HG03469 (cell line): ENCODE measurements around the gene HPSE2.

ENCODE experiments used
- ATAC-seq: cut with Tn5 transposase; IDR thresholded peaks from one replicate; pipeline ENCODE4 v1.9.1; 2021; ENCODE audit warnings: mild to moderate bottlenecking, moderate library complexity, moderate number of reproducible peaks; ENCODE audit not compliant: unreplicated experiment

Gene HPSE2

GRCh38 chr10:98628206-98628605 lies 607.4 kb downstream of the HPSE2 start:
- no peak for ATAC-seq

DNA sequence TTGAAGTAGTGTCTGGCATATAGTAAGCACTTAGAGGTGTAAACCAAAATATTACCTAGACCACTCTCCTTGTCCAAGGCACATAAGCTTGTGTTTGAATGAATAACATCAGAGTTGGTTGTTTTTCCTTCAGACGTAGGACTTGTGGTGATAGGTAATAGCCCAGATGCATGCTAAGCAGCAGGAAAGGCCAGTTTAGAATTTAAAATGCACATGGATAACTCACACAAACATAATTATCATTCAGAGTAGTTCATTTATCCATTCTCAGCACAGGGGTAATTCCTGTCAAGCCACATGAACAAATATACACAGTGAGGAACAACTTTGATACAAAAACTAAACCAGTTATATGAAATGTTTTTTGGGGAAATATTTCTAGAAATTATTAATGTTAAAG lies 607.9 kb downstream of the HPSE2 start:
- ATAC-seq = no peak

DNA sequence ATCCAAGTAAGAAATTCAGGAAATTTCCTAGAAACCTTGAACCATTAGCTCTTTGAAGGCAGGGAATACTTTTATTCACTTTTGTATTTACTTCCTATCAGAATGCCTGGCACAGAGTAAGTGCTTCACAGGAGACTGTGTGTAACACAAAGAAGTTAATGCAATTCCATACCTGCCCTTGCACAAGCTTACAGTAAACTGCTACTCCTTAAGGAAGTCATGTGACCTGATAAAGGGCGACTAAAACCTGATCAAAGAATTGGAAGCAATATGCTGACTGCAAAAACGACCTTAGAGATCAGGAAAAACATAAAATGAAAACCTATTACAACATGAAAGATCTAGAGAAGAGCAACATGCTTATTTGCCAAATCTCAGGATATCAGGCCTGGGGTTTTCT lies 610.7 kb downstream of the HPSE2 start:
- no peak for ATAC-seq

GRCh38 chr10:98623176-98623575 lies 612.5 kb downstream of the HPSE2 start:
- no peak for ATAC-seq

GRCh38 chr10:98621630-98622029 lies 614.0 kb downstream of the HPSE2 start:
- no peak for ATAC-seq

DNA sequence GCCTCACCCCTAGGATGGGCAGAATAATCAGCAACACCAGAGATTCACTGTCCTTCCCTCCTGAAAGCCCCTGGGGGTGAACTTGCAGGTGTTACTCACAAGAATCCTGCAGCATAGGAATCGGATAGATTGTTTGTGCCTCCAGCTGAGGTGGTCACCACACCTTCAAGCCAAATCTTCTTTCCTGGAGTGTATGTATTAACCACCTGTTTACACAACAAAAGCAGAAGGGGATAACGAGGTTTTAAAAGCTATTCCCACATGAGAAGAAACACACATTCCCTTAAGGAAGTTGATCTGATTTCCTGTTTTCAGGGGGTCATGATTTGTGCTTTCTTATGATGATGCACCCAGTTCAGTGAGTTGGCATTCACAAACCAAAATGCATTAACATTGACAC lies 615.1 kb downstream of the HPSE2 start:
- ATAC-seq = no peak

DNA sequence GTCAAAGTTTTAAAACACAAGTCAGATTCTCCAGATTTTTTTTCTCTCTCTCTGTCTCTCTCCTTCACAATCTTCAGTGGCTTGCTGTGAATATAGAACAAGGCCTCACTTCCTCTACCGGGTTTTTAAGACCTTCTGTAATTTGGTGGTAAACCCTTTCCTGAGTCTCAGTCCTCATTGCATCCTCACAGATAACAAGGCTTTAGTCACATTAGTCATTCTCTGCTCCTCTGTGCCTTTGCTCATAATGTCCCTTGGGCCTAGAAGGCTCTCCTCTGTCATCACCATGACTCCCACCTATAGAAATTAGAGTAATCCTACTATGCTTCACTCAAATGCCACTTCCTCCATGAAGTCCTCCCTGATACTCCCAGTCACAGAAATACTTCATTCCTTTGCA lies 616.2 kb downstream of the HPSE2 start:
- no peak for ATAC-seq

DNA sequence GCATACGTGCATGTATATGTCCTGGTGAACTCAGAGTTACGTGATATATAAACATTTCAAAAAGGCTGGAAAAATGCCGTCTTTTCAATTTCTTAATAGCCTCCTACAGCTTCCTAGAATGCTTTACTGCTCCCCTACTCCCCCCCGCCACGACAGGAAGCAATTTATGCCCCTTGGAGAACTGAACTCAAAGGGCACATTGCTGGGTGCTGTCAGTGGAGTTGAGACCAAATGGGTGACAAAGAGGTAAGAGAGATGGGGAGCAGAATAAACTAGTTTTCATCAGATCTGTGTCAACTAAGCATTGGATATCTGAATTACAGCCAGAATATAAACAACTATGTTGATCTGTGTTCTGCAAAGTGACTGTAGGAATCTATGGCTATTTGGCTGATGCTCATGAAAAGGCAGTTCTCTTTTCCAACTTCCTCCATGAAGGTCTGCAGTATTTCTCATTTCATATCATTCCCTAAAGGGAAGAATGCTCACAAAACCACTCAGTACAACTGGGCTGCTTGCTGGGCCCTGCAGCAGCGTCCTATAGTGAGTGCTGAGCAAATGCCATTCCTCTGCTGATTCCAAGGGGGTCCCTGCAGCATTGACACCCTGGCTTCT lies 617.6 kb downstream of the HPSE2 start:
- ATAC-seq = no peak

- no peak for ATAC-seq
Observed at GRCh38 chr10:98613446-98613845, 622.2 kb downstream of the HPSE2 start.

DNA sequence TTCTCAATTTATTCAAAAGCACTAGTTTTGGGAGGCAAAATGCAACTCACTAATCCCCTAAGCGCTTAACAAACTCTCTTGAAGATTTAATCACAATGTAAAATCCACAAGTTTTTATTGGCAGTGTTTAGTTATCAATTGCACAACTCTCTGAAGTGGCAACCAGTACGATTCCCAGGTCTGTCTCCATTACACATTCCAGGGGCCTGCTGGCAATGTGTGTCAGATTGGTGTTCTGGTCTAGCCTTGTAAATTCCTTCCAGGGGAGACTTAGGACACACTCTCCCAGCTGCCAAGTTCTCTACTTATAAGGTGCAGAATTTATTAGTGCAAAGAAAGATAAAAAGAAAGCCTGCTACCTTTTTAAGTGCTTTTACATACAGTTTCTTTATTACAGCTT lies 624.2 kb downstream of the HPSE2 start:
- no peak for ATAC-seq

DNA sequence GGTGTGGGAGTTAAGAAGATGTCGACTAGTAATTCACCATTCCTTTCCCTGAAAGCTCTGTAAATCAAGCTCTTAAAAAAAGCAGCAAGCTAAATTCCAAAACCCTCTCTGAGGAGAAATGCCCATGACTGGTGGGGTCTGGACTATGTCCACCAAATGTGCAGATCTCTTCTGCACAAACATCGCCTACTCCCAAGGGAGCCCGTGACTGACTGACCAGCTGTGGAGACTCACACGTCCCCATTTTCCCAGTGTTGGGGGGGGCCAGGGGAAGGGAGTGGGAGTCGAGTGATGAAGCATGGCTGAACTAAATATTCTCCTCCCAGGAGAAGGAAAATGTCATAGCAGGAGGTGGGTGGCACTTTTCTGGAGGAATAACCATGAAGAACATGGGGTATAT lies 624.8 kb downstream of the HPSE2 start:
- no peak for ATAC-seq

- ATAC-seq = no peak
Observed at GRCh38 chr10:98610301-98610700, 625.4 kb downstream of the HPSE2 start.

- no peak for ATAC-seq
Observed at GRCh38 chr10:98609265-98609664, 626.4 kb downstream of the HPSE2 start.

DNA sequence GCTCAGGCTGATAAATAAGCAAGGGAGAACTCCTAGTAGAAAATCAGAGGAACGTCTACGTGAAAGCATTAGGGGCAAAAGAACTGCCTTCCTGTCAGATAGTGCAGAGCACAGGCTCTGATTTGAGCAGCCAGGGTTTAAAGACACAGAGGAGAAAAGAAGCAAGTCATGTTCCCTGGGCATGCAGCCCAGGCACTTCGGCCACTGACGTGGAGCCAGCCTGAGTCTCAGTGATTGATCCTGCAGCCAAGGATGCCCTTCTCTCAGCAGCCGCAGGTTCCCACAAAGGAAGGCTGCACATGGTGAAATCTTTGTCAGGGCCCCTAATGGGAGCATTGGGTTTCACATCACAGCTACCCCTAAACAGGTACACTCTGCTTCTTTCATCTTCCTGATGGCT lies 627.2 kb downstream of the HPSE2 start:
- ATAC-seq = no peak

GRCh38 chr10:98602224-98602623 lies 633.4 kb downstream of the HPSE2 start:
- ATAC-seq = no peak

DNA sequence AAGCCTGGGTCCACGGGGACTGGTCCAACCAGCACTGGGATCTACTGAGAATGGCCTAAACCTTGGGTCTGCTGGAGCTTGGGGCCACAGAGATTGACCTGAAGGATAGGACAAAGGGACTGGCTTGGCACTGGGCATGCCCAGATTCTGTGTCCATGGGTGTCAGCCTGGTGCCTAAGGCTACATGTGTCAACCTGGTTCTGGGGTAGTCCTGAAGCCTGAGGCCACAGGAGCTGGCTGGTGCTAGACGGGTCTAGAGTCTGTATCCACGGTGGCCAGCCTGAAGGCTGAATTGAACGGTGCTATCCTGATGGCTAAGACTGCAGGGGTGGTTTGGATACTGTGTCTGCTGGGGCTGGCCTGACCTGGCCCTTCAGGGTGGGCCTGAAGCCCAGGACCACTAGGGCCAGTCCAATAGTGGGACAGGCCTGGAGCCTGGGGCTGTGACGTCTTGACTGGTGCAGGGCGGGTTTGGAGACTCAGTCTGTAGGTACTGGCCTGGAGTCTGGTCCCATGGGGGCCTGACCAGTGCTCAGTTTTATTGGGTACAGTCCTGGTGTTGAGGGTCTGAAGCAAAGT lies 636.5 kb downstream of the HPSE2 start:
- ATAC-seq = no peak

DNA sequence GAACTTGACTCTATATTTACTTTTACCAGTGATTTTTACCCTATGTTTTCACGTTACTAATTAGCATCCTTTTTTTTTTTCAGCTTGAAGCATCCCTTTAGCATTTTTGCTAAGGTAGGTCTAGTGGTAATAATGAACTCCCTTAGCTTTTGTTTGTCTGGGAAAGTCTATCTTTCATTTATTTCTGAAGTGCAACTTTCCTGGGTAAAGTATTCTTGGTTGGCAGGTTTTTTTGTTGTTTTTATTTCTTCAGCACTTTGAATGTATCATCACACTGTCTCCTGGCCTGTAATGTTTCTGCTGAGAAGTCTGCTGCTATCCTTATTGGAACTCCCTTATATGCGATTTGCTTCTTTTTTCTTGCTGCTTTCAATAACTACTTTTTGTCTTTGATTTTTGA lies 639.2 kb downstream of the HPSE2 start:
- no peak for ATAC-seq

DNA sequence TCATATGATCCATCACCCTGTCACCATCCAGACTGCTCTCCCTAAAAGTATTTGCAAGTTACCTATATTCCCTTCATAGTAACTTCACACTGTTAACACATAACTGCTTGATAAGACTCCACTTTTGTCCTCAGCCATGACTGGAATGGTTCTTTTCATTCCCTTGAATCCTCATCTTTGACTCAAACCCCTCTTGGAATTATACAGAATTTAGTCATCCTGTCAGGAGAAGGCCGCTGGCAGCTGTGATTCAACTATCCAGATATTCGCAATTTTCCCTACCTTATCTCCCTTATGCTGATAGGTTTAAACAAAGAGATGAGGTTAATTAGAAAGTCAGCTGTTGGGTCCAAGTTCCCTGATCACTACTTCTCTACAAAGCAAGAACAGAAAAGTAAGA lies 646.0 kb downstream of the HPSE2 start:
- ATAC-seq = no peak

DNA sequence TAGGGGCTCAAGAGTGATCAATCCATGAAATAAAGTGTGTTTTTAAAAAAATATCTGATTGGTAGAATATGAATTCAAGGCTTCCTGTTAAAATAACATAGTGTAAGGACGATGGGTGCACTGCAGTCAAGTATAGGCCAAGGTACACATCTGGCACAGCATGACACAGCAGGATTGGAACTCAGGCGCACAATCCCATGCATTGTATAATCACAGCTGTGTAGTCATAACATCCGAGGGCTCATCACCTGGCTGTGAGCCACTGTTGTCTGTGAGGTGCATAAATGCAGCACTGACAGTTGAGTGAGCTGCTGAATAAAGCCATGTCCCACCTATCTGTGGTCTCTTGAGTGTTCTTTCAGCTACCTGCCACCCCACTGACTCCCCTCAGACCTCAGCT lies 646.6 kb downstream of the HPSE2 start:
- no peak for ATAC-seq

DNA sequence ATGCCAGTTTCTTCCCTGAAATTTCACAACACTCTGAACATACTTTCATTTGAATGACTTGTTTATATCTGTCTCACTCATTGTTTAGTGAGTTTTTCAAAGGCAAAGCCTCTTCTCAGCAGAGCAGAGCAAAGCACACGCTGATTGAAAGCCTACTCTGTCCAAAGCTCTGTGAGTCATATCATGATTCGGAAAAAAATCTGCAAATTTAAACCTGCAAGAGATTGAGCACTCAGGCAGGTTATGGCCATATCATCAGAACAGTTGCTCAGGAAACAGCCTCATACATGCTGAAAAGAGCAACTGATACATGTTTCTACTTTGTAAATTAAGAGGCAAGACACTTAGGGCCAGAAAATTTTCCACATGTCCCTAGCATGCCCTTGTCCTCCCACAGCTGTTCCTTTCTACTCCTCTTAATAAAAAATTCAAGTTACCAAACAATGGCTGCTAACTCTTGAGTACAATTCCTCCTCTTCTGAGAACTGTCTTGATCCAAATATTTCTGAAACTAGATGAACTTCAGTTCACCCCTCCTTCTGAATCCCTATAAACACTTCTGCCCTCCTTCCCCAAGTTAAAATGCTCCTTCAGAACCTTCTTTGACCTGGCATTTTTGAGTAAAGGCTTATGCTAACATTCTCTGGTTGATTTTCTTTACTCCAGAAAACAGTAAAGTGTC lies 648.4 kb downstream of the HPSE2 start:
- ATAC-seq = no peak

DNA sequence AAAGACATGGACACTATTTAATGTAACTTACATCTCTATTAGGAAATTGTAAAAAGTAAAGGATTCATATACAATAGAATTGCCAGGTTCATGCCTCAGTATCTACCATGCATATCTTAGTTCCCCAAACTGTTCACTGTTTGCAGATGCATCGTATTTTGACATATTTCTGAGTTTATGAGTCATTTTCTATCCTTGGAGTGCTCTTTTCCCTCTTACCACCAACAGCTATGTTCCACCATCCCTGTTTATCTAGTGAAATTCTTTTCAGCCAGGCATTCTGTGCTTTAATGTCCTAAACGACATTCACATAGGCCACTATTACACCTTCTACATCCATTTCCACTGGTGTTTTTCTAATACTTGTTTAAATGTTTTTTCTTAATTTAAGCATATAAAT lies 649.6 kb downstream of the HPSE2 start:
- no peak for ATAC-seq

- no peak for ATAC-seq
Observed at GRCh38 chr10:98582363-98582762, 653.3 kb downstream of the HPSE2 start.

GRCh38 chr10:98577578-98577977 lies 658.1 kb downstream of the HPSE2 start:
- ATAC-seq = no peak
